Neuronal stem cell (in vitro differentiated cells): ENCODE results near the gene SETMAR.

Experiments
- DNase-seq: peaks from one replicate; pipeline ENCODE4 v3.0.0-alpha.2; 2013; ENCODE audit warnings: low spot score
- H2AFZ ChIP-seq: one replicate; pipeline ENCODE4 v1.6.1; 2013; ENCODE audit warnings: mild to moderate bottlenecking, low read length, inconsistent platforms
- H2AK5ac ChIP-seq: 2 replicates; pipeline ENCODE4 v1.6.1; 2013; ENCODE audit warnings: low read depth, mild to moderate bottlenecking, inconsistent platforms, low read length, moderate library complexity, mixed read lengths
- H2BK120ac ChIP-seq: 2 replicates; pipeline ENCODE4 v1.6.1; 2013; ENCODE audit warnings: low read depth, mild to moderate bottlenecking, inconsistent platforms, low read length, moderate library complexity, mixed read lengths
- H2BK12ac ChIP-seq: one replicate; pipeline ENCODE4 v1.6.1; 2013; ENCODE audit warnings: low read length, inconsistent platforms
- H2BK15ac ChIP-seq: 2 replicates; pipeline ENCODE4 v1.6.1; 2013; ENCODE audit warnings: mild to moderate bottlenecking, low read length, inconsistent platforms, mixed read lengths
- H2BK5ac ChIP-seq: one replicate; pipeline ENCODE4 v1.6.1; 2013; ENCODE audit warnings: inconsistent platforms, mild to moderate bottlenecking, low read length, moderate library complexity
- H3K14ac ChIP-seq: one replicate; pipeline ENCODE4 v1.6.1; 2013; ENCODE audit warnings: low read length, inconsistent platforms
- H3K18ac ChIP-seq: 2 replicates; pipeline ENCODE4 v1.6.1; 2013; ENCODE audit warnings: low read length, inconsistent platforms
- H3K23ac ChIP-seq: 2 replicates; pipeline ENCODE4 v1.6.1; 2013; ENCODE audit warnings: low read depth, mild to moderate bottlenecking, mixed read lengths, low read length, inconsistent platforms; ENCODE audit not compliant: poor library complexity
- H3K27ac ChIP-seq: replicated peaks from 3 replicates; pipeline ENCODE4 v1.5.1; 2013; ENCODE audit warnings: low read length, inconsistent platforms
- H3K27me3 ChIP-seq, 3 experiments: 2 replicates each; pipeline ENCODE4 v1.6.1; 2013; ENCODE audit warnings: low read length in 3 of 3, mild to moderate bottlenecking in 2 of 3, inconsistent platforms in 1 of 3, low read depth in 1 of 3, mixed read lengths in 1 of 3, moderate library complexity in 1 of 3; ENCODE audit not compliant: control insufficient read depth in 3 of 3, insufficient read depth in 3 of 3
- H3K36me3 ChIP-seq, 2 donors: replicated peaks in 1 of 2; 2 replicates each; pipeline ENCODE4 v1.6.1; 2013; ENCODE audit warnings: low read length in 2 of 2; ENCODE audit not compliant: control insufficient read depth in 2 of 2, insufficient read depth in 2 of 2
- H3K4ac ChIP-seq: 2 replicates; pipeline ENCODE4 v1.6.1; 2013; ENCODE audit warnings: inconsistent platforms, mild to moderate bottlenecking, low read length, moderate library complexity
- H3K4me1 ChIP-seq, 2 donors: 1 replicate in 1 of 2; 2 replicates in 1 of 2; pipeline ENCODE4 v1.6.1; 2013; ENCODE audit warnings: low read length in 2 of 2, low read depth in 1 of 2; ENCODE audit not compliant: control insufficient read depth in 2 of 2, insufficient read depth in 1 of 2
- H3K4me2 ChIP-seq: one replicate; pipeline ENCODE4 v1.6.1; 2013; ENCODE audit warnings: mild to moderate bottlenecking, low read length, inconsistent platforms; ENCODE audit not compliant: insufficient read depth, poor library complexity, severe bottlenecking
- H3K4me3 ChIP-seq, 2 donors: 2 replicates each; pipeline ENCODE4 v1.5.1; 2013; ENCODE audit warnings: low read length in 2 of 2, mild to moderate bottlenecking in 2 of 2, inconsistent platforms in 1 of 2, moderate library complexity in 1 of 2
- H3K79me1 ChIP-seq: one replicate; pipeline ENCODE4 v1.6.1; 2013; ENCODE audit warnings: low read depth, mild to moderate bottlenecking, inconsistent platforms, low read length, moderate library complexity
- H3K9ac ChIP-seq: one replicate; pipeline ENCODE4 v1.6.1; 2013; ENCODE audit warnings: mild to moderate bottlenecking, low read depth, low read length, inconsistent platforms; ENCODE audit not compliant: poor library complexity
- H3K9me3 ChIP-seq, 2 donors: replicated peaks in 1 of 2; 2 replicates each; pipeline versions ENCODE3 to v1.6.1; 2013; ENCODE audit warnings: low read length in 2 of 2, mild to moderate bottlenecking in 2 of 2, inconsistent platforms in 1 of 2, low read depth in 1 of 2, mixed read lengths in 1 of 2, moderate library complexity in 1 of 2; ENCODE audit not compliant: control insufficient read depth in 2 of 2, insufficient read depth in 1 of 2
- H4K8ac ChIP-seq: one replicate; pipeline ENCODE4 v1.6.1; 2013; ENCODE audit warnings: low read depth, mild to moderate bottlenecking, inconsistent platforms, low read length, moderate library complexity
- H4K91ac ChIP-seq: one replicate; pipeline ENCODE4 v1.6.1; 2013; ENCODE audit warnings: low read length, low read depth, mild to moderate bottlenecking, inconsistent platforms; ENCODE audit not compliant: poor library complexity
- WGBS, 2 donors: extraction: QIAGEN DNeasy Blood & Tissue Kit; methylation state at CpG; one replicate each; pipeline ENCODE4 v1.1.7; 2013; ENCODE audit warnings: missing lambda C conversion rate in 2 of 2, mixed read lengths in 1 of 2; ENCODE audit not compliant: insufficient read length in 2 of 2, insufficient replicate concordance in 1 of 2; ENCODE audit errors: extremely low coverage in 2 of 2; 5-methylcytosine and 5-hydroxymethylcytosine counted together

Gene SETMAR

DNA sequence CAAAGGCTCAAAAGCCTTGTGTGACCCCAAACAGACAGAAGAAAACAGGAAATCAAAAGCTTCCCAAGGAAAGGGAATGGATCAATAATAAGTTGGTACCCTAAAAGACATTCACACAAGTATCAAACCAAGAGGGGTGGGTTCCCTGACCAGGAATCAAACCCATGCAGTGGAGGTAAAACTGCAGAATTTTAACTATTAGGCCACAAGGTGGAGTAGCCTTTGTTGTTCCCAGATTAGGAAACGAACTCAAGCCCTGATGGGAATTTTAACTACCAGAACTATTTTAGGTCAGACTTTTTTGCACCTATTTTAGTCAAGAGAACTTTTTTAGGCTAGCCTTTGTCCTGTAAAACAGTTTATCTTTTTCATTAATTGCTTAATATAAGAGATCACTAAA is 31.4 kb downstream of the SETMAR start:
- no peak overlapping the region for H2BK5ac ChIP-seq
- H2BK15ac ChIP-seq = no peak overlapping the region
- H2AFZ ChIP-seq = no peak overlapping the region
- no peak overlapping the region for H3K4ac ChIP-seq
- no peaks in the 10 kb centered on the region for H3K27me3 ChIP-seq
- no peak overlapping the region for H3K9ac ChIP-seq
- no peak overlapping the region for H3K18ac ChIP-seq
- no peak overlapping the region for H3K23ac ChIP-seq
- H3K36me3 ChIP-seq = no peaks in the 10 kb centered on the region
- no peak overlapping the region for H4K8ac ChIP-seq
- no peak overlapping the region for H2BK120ac ChIP-seq
- no peak overlapping the region for H3K27ac ChIP-seq
- no peak overlapping the region for H4K91ac ChIP-seq
- H3K4me2 ChIP-seq = no peak overlapping the region
- no peak overlapping the region for H2BK12ac ChIP-seq
- H2AK5ac ChIP-seq = no peak overlapping the region
- no peaks in the 10 kb centered on the region for H3K79me1 ChIP-seq
- no peak for DNase-seq
- no peak overlapping the region for H3K14ac ChIP-seq
- H3K9me3 ChIP-seq = peaks cover 0 to under 1% of the 10 kb centered on the region in 2 donors
- no CpG with 5 or more reads among the region's 1 CpG for WGBS, 2 donors
- H3K4me1 ChIP-seq = no peaks in the 10 kb centered on the region
- H3K4me3 ChIP-seq = no peak overlapping the region

DNA sequence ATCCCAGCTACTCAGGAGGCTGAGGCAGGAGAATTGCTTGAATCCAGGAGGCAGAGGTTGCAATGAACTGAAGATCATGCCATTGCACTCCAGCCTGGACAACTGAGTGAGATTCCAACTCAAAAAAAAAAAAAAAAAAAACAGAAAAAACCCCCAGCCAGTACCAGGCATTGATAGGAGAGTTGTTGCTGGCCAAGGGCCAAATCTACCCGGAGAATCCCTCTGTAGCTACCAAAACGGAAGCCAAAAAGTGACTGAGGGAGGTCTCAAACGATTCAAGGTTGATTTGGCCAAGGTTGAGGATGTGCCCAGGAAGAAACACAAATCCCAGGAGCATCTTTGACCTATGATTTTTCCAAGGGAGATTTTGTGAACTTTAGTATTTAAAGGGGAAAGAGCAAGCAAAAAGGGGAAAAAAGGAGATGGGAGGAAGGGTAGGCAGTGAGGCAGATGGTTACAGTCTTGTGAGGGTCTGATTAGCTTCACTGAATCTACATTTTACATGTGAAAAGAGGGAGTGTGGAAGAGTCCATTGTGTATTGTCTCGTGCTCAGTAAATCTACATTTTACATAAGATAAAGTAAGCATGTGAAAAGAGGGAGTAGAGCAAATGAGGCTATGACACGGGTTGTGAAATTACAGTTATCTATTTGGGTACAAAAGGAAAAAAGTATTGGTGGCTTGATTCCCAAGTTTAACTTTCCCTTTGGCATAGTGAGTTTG is 32.8 kb downstream of the SETMAR start:
- Histone ChIP-seq H3K9ac (no peak overlapping the region), H3K9me3 (peaks cover 0 to 2% of the 10 kb centered on the region in 2 donors), H3K4me3 (no peak overlapping the region), H4K91ac (no peak overlapping the region), H3K36me3 (no peaks in the 10 kb centered on the region), H3K23ac (no peak overlapping the region), H2BK15ac (no peak overlapping the region), H2BK120ac (no peak overlapping the region), H2BK12ac (no peak overlapping the region), H3K4me2 (no peak overlapping the region), H3K4ac (no peak overlapping the region), H3K4me1 (peaks cover 0 to 4% of the 10 kb centered on the region in 2 donors), H4K8ac (no peak overlapping the region), H3K27me3 (no peaks in the 10 kb centered on the region), H2BK5ac (no peak overlapping the region), H3K18ac (no peak overlapping the region), H2AFZ (no peak overlapping the region), H3K27ac (no peak overlapping the region), H3K79me1 (no peaks in the 10 kb centered on the region), H2AK5ac (no peak overlapping the region), H3K14ac (no peak overlapping the region)
- no peak for DNase-seq
- no CpG with 5 or more reads among the region's 5 CpGs for WGBS, 2 donors

DNA sequence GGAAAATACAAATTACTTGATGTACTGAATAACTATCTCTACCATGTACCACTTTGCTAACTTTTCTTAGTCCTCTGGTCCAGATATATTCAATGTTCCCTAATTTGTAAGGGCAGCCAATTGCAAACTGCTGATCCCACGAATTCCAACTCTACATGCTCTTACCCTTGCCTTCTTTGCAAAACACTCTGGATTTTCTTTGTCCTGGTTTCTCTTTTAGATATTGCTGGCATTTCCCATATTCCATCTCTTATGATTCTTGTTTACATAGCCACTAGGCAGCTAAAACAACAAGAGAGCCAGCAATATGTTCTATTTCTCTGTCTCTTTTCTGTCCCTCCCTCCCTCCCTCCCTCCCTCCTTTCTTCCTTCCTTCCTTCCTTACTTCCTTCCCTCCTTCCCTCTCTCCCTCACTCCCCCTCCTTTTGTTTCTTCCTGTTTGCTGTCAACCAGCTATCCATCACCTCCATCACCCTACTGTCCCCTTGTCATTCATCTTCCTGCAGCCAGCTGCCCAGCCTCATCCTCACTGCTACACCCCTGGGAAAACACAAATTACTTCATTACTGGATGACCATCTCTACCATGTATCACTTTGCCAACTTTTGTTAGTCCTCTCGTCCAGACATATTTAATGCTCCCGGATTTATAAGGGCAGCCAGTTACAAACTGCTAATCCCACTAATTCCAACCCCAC is 33.8 kb downstream of the SETMAR start:
- DNase-seq = no peak
- no peak overlapping the region for H2BK120ac ChIP-seq

DNA sequence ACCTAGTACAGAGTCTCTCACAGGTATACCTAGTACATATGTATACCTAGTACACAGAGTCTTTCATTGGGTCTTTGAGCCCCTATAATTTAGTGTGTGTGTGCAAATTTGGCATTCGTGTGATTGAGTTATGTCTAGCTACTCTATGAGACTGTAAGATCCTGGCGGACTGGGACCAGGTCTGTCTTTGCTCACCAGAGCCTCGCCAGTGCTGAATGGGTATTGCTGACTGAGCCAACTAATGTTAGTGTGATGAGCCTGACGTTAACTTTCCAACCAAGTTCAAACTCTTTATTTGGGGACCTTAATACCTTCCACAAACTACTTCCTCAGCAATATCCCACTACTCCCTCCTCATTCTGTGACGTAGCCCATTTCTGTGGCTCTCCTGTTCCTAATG is 35.6 kb downstream of the SETMAR start:
- no peak overlapping the region for H2BK15ac ChIP-seq
- no peak overlapping the region for H4K91ac ChIP-seq
- H3K4me2 ChIP-seq = no peak overlapping the region
- H3K23ac ChIP-seq = no peak overlapping the region
- H2BK12ac ChIP-seq = no peak overlapping the region
- WGBS, 2 donors = no CpG with 5 or more reads among the region's 5 CpGs
- H3K36me3 ChIP-seq = no peaks in the 10 kb centered on the region
- no peak for DNase-seq
- no peak overlapping the region for H3K4ac ChIP-seq
- no peak overlapping the region for H3K4me3 ChIP-seq
- no peak overlapping the region for H2BK5ac ChIP-seq
- peaks cover 0 to 2% of the 10 kb centered on the region in 2 donors for H3K9me3 ChIP-seq
- H2AFZ ChIP-seq = no peak overlapping the region
- H3K27me3 ChIP-seq = no peaks in the 10 kb centered on the region
- no peak overlapping the region for H3K14ac ChIP-seq
- no peak overlapping the region for H3K9ac ChIP-seq
- peaks cover 2 to 4% of the 10 kb centered on the region in 2 donors for H3K4me1 ChIP-seq
- no peak overlapping the region for H3K27ac ChIP-seq
- no peak overlapping the region for H2BK120ac ChIP-seq
- no peak overlapping the region for H4K8ac ChIP-seq
- no peaks in the 10 kb centered on the region for H3K79me1 ChIP-seq
- H3K18ac ChIP-seq = no peak overlapping the region
- no peak overlapping the region for H2AK5ac ChIP-seq

More for the DNA sequence above, 33.8 kb downstream of the SETMAR start:
- no CpG with 5 or more reads among the region's 3 CpGs for WGBS, 2 donors
- Histone ChIP-seq H2BK12ac (no peak overlapping the region), H4K91ac (no peak overlapping the region), H3K14ac (no peak overlapping the region), H3K9ac (no peak overlapping the region), H2AFZ (no peak overlapping the region), H3K4me1 (peaks cover 2 to 4% of the 10 kb centered on the region in 2 donors), H2BK5ac (no peak overlapping the region), H4K8ac (no peak overlapping the region), H3K27ac (no peak overlapping the region), H3K9me3 (peaks cover 0 to 2% of the 10 kb centered on the region in 2 donors), H3K4me2 (no peak overlapping the region), H3K36me3 (no peaks in the 10 kb centered on the region), H3K4ac (no peak overlapping the region), H3K27me3 (no peaks in the 10 kb centered on the region), H3K23ac (no peak overlapping the region), H2AK5ac (no peak overlapping the region), H3K79me1 (no peaks in the 10 kb centered on the region), H3K18ac (no peak overlapping the region), H3K4me3 (no peak overlapping the region), H2BK15ac (no peak overlapping the region)
